Measurements from ENCODE around the gene DLL1.

GRCh38 chr6:170267688-170268087 lies 23.2 kb downstream of the DLL1 start:
- TF ChIP-seq, protein P1, sequence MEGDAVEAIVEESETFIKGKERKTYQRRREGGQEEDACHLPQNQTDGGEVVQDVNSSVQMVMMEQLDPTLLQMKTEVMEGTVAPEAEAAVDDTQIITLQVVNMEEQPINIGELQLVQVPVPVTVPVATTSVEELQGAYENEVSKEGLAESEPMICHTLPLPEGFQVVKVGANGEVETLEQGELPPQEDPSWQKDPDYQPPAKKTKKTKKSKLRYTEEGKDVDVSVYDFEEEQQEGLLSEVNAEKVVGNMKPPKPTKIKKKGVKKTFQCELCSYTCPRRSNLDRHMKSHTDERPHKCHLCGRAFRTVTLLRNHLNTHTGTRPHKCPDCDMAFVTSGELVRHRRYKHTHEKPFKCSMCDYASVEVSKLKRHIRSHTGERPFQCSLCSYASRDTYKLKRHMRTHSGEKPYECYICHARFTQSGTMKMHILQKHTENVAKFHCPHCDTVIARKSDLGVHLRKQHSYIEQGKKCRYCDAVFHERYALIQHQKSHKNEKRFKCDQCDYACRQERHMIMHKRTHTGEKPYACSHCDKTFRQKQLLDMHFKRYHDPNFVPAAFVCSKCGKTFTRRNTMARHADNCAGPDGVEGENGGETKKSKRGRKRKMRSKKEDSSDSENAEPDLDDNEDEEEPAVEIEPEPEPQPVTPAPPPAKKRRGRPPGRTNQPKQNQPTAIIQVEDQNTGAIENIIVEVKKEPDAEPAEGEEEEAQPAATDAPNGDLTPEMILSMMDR (IDR thresholded peaks at IDR 0.05) = no peak
- TF ChIP-seq POLR2AphosphoS5 (IDR thresholded peaks at IDR 0.05) = no peak

All from stomach (tissue), 4 donors.